Natural killer cell (primary cell): ENCODE data around the gene DAPK1. TPM values are rescaled to one million over a fixed set of nuclear protein-coding genes. Genes with fewer than 3 reads are reported as not detected.

Experiments used
- ATAC-seq, 3 donors: fragments of 150-1000 bp in 2 of 3; fragments of 200-7000 bp in 1 of 3; cut with Tn5 transposase; 1 replicate in 1 of 3; 2 replicates in 2 of 3; pipeline ENCODE4 v1.10.0; 2021; ENCODE audit warnings: mild to moderate bottlenecking in 2 of 3, moderate library complexity in 2 of 3
- DNase-seq, 2 donors: peaks; one replicate each; pipeline versions ENCODE4 v3.0.0 to v3.0.0-alpha.2; 2013 to 2021; ENCODE audit warnings: mixed read lengths in 1 of 2
- H3K27ac ChIP-seq: one replicate; pipeline ENCODE4 v1.5.1; 2013; ENCODE audit warnings: mild to moderate bottlenecking, low read length
- H3K27me3 ChIP-seq: one replicate; pipeline ENCODE4 v1.6.1; 2013; ENCODE audit warnings: low read length; ENCODE audit not compliant: control insufficient read depth, insufficient read depth
- H3K36me3 ChIP-seq: one replicate; pipeline ENCODE4 v1.6.1; 2013; ENCODE audit warnings: low read length; ENCODE audit not compliant: control insufficient read depth, insufficient read depth
- H3K4me1 ChIP-seq: one replicate; pipeline ENCODE4 v1.6.1; 2013; ENCODE audit warnings: low read length; ENCODE audit not compliant: control insufficient read depth, insufficient read depth
- H3K4me3 ChIP-seq: one replicate; pipeline ENCODE4 v1.5.1; 2013; ENCODE audit warnings: low read length
- H3K9me3 ChIP-seq: one replicate; pipeline ENCODE4 v1.6.1; 2013; ENCODE audit warnings: low read length; ENCODE audit not compliant: control insufficient read depth, insufficient read depth
- H3K27ac Mint-ChIP-seq, 2 donors: one replicate each; pipeline ENCODE4 v1.8.0; 2022; ENCODE audit warnings: mild to moderate bottlenecking in 2 of 2, mixed read lengths in 2 of 2, moderate library complexity in 1 of 2
- H3K27me3 Mint-ChIP-seq, 2 donors: one replicate each; pipeline ENCODE4 v1.8.0; 2022; ENCODE audit warnings: low read depth in 2 of 2, mixed read lengths in 2 of 2
- H3K36me3 Mint-ChIP-seq: one replicate; pipeline ENCODE4 v1.8.0; 2022; ENCODE audit warnings: mixed read lengths
- H3K4me1 Mint-ChIP-seq, 2 donors: one replicate each; pipeline ENCODE4 v1.8.0; 2022; ENCODE audit warnings: mixed read lengths in 2 of 2
- H3K4me3 Mint-ChIP-seq: one replicate; pipeline ENCODE4 v1.8.0; 2022; ENCODE audit warnings: mild to moderate bottlenecking, moderate library complexity, mixed read lengths
- H3K9me3 Mint-ChIP-seq, 2 donors: one replicate each; pipeline ENCODE4 v1.8.0; 2022; ENCODE audit warnings: mixed read lengths in 2 of 2
- CTCF ChIP-seq: fragments of 200-600 bp; IDR thresholded peaks from one replicate; pipeline ENCODE4 v1.8.0; 2022; ENCODE audit warnings: antibody characterized with exemption
- WGBS: methylation state at CpG from one replicate; pipeline ENCODE4 v1.1.7; 2013; ENCODE audit warnings: missing lambda C conversion rate; ENCODE audit not compliant: insufficient coverage; 5-methylcytosine and 5-hydroxymethylcytosine counted together
- intact Hi-C: fragments of 100-400 bp; cut with micrococcal nuclease; formaldehyde crosslinking; loops from one replicate; pipeline ENCODE4 v1.14.2; 2022
- total RNA-seq, 4 donors: library from RNA; stranded (reverse); fragments of 120-200 nt in 1 of 4; gene quantifications; one replicate each; pipeline versions ENCODE4 v1.2.3 to v1.2.4, GENCODE V29; 2013 to 2022

The DAPK1 gene
- total RNA-seq, 3 donors from 2014 or later (not counting 1 experiment from before 2014, with no cell fraction given), result 12.2 to 26.5 (median 22.7) TPM

GRCh38 chr9:87629104-87629503, 131.4 kb downstream of the DAPK1 start:
- no peaks in the 10 kb centered on the region for H3K27me3 Mint-ChIP-seq
- 94% methylated on average over 5 of the region's 6 CpGs for WGBS

GRCh38 chr9:87630266-87630665, 132.6 kb downstream of the DAPK1 start:
- no peak overlapping the region for H3K4me3 ChIP-seq
- H3K4me3 Mint-ChIP-seq, result no peak overlapping the region
- DNase-seq (no peak), ATAC-seq (no peak)
- H3K27ac ChIP-seq, result no peak overlapping the region
- H3K36me3 ChIP-seq, result no peaks in the 10 kb centered on the region
- no peaks in the 10 kb centered on the region for H3K27me3 Mint-ChIP-seq
- no peaks in the 10 kb centered on the region for H3K9me3 Mint-ChIP-seq
- peaks cover 3% of the 10 kb centered on the region for H3K9me3 ChIP-seq
- no peaks in the 10 kb centered on the region for H3K36me3 Mint-ChIP-seq
- TF ChIP-seq CTCF, result no peak
- WGBS, result 91% methylated on average over 3 of the region's 3 CpGs
- no peak overlapping the region for H3K27ac Mint-ChIP-seq
- no peaks in the 10 kb centered on the region for H3K4me1 Mint-ChIP-seq
- intact Hi-C loops, result no loop called here
- no peaks in the 10 kb centered on the region for H3K27me3 ChIP-seq
- no peaks in the 10 kb centered on the region for H3K4me1 ChIP-seq

More at GRCh38 chr9:87629104-87629503, 131.4 kb downstream of the DAPK1 start:
- H3K4me1 ChIP-seq, result no peaks in the 10 kb centered on the region
- no peak for DNase-seq
- H3K9me3 ChIP-seq, result peaks cover 3% of the 10 kb centered on the region
- no peaks in the 10 kb centered on the region for H3K4me1 Mint-ChIP-seq
- no peaks in the 10 kb centered on the region for H3K36me3 ChIP-seq
- no peak overlapping the region for H3K27ac Mint-ChIP-seq
- H3K4me3 ChIP-seq, result no peak overlapping the region
- TF ChIP-seq CTCF, result no peak
- H3K36me3 Mint-ChIP-seq, result no peaks in the 10 kb centered on the region
- no peak overlapping the region for H3K27ac ChIP-seq
- intact Hi-C loops, result no loop called here
- ATAC-seq, result no peak
- H3K9me3 Mint-ChIP-seq, result no peaks in the 10 kb centered on the region
- H3K4me3 Mint-ChIP-seq, result no peak overlapping the region
- H3K27me3 ChIP-seq, result no peaks in the 10 kb centered on the region

- Mint-ChIP-seq H3K27me3 (no peaks in the 10 kb centered on the region), H3K4me1 (no peaks in the 10 kb centered on the region), H3K4me3 (no peak overlapping the region), H3K9me3 (no peaks in the 10 kb centered on the region), H3K27ac (no peak overlapping the region), H3K36me3 (no peaks in the 10 kb centered on the region)
- no peaks in the 10 kb centered on the region for H3K36me3 ChIP-seq
- no peaks in the 10 kb centered on the region for H3K27me3 ChIP-seq
- ATAC-seq (no peak), DNase-seq (no peak)
- 86% methylated on average over 3 of the region's 3 CpGs for WGBS
- no peak overlapping the region for H3K4me3 ChIP-seq
- intact Hi-C loops, result no loop called here
- H3K9me3 ChIP-seq, result peaks cover 3% of the 10 kb centered on the region
- no peak for TF ChIP-seq CTCF
- no peaks in the 10 kb centered on the region for H3K4me1 ChIP-seq
- H3K27ac ChIP-seq, result no peak overlapping the region
Observed at GRCh38 chr9:87630846-87631245, 133.2 kb downstream of the DAPK1 start.
